BJ (cell line): Measurements from ENCODE around the gene TRAFD1. TPM values are rescaled to one million over a fixed set of nuclear protein-coding genes. Genes with fewer than 3 reads are reported as not detected.

Source experiments
- CTCF ChIA-PET: fragments of 350-600 bp; formaldehyde crosslinking; extraction: SDS; loops from one replicate; lab custom pipeline; 2021; ENCODE audit warnings: antibody characterized with exemption, inconsistent platforms; lab: Yijun Ruan, JAX
- POLR2A ChIA-PET: fragments of 300-600 bp; sonication (Branson Sonifier 250); formaldehyde crosslinking; extraction: SDS; loops from one replicate; lab custom pipeline; 2021; ENCODE audit warnings: antibody characterized with exemption; lab: Charles Lee
- DNase-seq: peaks from one replicate; pipeline ENCODE4 v3.0.0-alpha.2; 2011; ENCODE audit warnings: low read depth
- H3K27me3 ChIP-seq: 2 replicates; pipeline ENCODE4 v1.6.0; 2011; ENCODE audit warnings: low read length; ENCODE audit not compliant: control insufficient read depth, insufficient read depth
- H3K36me3 ChIP-seq: 2 replicates; pipeline ENCODE4 v1.5.1; 2011; ENCODE audit warnings: low read length; ENCODE audit not compliant: control insufficient read depth, insufficient read depth
- H3K4me3 ChIP-seq: 2 replicates; pipeline ENCODE4 v1.5.1; 2011; ENCODE audit warnings: low read depth, mild to moderate bottlenecking, control low read depth, low read length
- polyA plus RNA-seq: library from polyadenylated mRNA; depleted of rRNA; stranded (reverse); fragments of >200 nt; gene quantifications from 2 replicates; pipeline ENCODE4 v1.2.3, GENCODE V29; 2011
- TF ChIP-seq, protein P1 (sequence below): IDR thresholded peaks from 2 replicates; pipeline ENCODE4 v1.5.1; 2011; ENCODE audit warnings: low read depth, mild to moderate bottlenecking, control low read depth, inconsistent platforms, low read length, moderate library complexity; ENCODE audit not compliant: insufficient read depth

TRAFD1 gene
- polyA plus RNA-seq, 1 experiment: 23.7 TPM

DNA sequence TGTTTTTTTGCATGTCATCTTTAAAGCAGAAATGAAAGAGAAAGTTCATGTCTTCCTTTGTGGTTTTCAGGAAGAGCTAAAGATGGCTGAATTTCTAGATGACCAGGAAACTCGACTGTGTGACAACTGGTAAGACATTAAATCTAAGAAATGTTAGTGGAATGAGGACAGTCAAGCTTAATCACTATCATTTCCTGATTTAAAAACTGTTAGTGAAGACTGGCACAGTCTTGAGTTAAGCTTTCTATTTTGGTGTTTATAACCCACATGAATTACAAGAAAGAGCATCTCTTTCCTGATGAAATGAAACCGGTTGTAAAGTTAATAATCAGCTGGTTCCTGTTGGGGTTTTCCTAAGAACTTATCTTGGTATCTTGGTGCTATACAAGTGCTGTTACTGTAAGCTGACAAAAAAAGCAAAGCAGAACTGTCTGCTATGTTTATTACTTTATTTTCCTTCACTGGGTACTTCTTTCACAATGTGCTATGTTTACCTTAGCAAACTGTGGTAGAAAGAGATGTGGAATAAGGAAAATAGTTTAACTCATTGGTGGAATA, 5.2 kb downstream of the TRAFD1 start:
- Histone ChIP-seq H3K36me3 (peaks cover 6% of the 10 kb centered on the region), H3K27me3 (no peaks in the 10 kb centered on the region), H3K4me3 (peak overlapping the region; percentile 11)
- ChIA-PET CTCF (interaction anchor here (0.6 to 1.4 kb wide), 4 partner anchors 9 to 22 kb away, joined by 3 read pairs; no protein-coding TSS in a partner anchor), POLR2A (interaction anchor here (0.5 kb wide), 1 partner anchor 279 kb away, joined by 4 read pairs; no protein-coding TSS in a partner anchor)
- TF ChIP-seq, protein P1, sequence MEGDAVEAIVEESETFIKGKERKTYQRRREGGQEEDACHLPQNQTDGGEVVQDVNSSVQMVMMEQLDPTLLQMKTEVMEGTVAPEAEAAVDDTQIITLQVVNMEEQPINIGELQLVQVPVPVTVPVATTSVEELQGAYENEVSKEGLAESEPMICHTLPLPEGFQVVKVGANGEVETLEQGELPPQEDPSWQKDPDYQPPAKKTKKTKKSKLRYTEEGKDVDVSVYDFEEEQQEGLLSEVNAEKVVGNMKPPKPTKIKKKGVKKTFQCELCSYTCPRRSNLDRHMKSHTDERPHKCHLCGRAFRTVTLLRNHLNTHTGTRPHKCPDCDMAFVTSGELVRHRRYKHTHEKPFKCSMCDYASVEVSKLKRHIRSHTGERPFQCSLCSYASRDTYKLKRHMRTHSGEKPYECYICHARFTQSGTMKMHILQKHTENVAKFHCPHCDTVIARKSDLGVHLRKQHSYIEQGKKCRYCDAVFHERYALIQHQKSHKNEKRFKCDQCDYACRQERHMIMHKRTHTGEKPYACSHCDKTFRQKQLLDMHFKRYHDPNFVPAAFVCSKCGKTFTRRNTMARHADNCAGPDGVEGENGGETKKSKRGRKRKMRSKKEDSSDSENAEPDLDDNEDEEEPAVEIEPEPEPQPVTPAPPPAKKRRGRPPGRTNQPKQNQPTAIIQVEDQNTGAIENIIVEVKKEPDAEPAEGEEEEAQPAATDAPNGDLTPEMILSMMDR: no peak
- no peak for DNase-seq

DNA sequence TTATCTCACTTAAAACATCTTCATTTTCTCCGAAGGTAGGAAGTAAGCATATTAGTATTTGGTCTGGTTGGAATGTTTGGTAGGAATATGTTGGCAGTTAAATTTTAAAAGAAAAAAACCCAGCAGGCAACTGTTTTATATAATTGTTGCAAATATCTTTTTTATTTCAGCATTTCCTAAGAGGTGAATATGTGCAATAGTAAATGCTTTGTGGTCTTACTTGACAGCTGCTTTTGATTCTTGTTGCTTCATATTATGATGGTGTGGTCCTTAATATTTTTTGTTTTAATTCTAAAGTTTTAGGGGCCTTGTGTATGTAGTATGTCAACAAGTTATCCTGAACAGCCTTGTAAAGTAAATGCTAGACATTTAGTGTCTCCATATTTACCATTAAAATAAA, 6.3 kb downstream of the TRAFD1 start:
- POLR2A ChIA-PET: no interaction called here
- H3K27me3 ChIP-seq: no peaks in the 10 kb centered on the region
- peaks cover 7% of the 10 kb centered on the region for H3K36me3 ChIP-seq
- CTCF ChIA-PET: interaction anchor here (1.2 to 1.3 kb wide), 2 partner anchors 14 to 156 kb away, joined by 3 to 4 read pairs; no protein-coding TSS in a partner anchor
- TF ChIP-seq, protein P1: no peak
- no peak for DNase-seq
- H3K4me3 ChIP-seq: no peak overlapping the region

DNA sequence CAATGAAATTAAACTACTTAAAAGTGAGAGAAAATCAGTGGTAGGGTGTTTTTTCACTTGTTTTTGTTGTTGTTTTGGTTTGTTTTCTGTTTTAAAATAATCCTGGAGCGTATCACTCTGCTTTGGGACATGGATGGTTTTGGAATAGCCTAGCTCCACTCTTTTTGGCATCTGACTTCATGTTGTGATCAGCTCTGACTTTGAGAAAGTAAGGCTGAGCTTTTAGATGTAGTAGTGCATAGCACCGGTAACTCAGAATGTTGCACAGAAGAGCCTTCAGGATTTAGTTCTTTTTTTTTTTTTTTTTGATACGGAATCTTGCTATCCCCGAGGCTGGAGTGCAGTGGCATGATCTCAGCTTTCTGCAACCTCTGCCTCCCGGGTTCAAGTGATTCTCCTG, 8.1 kb downstream of the TRAFD1 start:
- no peaks in the 10 kb centered on the region for H3K27me3 ChIP-seq
- POLR2A ChIA-PET: no interaction called here
- TF ChIP-seq, protein P1: no peak
- CTCF ChIA-PET: no interaction called here
- H3K4me3 ChIP-seq: no peak overlapping the region
- peaks cover 12% of the 10 kb centered on the region for H3K36me3 ChIP-seq
- DNase-seq: no peak

DNA sequence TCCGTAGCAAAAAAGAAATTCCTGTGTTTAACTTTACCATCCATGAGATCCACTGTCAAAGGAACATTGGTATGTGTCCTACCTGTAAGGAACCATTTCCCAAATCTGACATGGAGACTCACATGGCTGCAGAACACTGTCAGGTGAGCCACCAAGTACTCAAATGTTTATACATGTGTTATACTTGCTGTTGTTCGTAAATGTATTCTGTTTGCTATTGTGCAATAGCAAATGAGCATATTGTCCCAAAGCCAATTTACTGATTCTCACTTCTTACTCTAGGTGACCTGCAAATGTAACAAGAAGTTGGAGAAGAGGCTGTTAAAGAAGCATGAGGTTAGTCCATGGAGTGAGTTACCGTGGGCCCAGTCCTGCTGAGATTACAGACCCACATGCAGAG, 9.4 kb downstream of the TRAFD1 start:
- peaks cover 15% of the 10 kb centered on the region for H3K36me3 ChIP-seq
- H3K27me3 ChIP-seq: no peaks in the 10 kb centered on the region
- H3K4me3 ChIP-seq: no peak overlapping the region
- TF ChIP-seq, protein P1: no peak
- DNase-seq: no peak
- ChIA-PET CTCF (no interaction called here), POLR2A (no interaction called here)

GRCh38 chr12:112140728-112141127, 15.4 kb downstream of the TRAFD1 start:
- CTCF ChIA-PET: no interaction called here

More at GRCh38 chr12:112140728-112141127, 15.4 kb downstream of the TRAFD1 start:
- POLR2A ChIA-PET: no interaction called here
- H3K27me3 ChIP-seq: no peaks in the 10 kb centered on the region
- no peak overlapping the region for H3K4me3 ChIP-seq
- H3K36me3 ChIP-seq: peaks cover 12% of the 10 kb centered on the region
- no peak for DNase-seq
- TF ChIP-seq, protein P1: no peak
